Keratinocyte (primary cell): ENCODE data around the gene C2CD5. TPM values are rescaled to one million over a fixed set of nuclear protein-coding genes. Genes with fewer than 3 reads are reported as not detected.
"Not testable (repeated sequence)": the region's sequence is repeated elsewhere in the genome, so short reads cannot be mapped to it uniquely, and the experiment has no call there.

Experiments used
- DNase-seq: peaks from one replicate; pipeline ENCODE4 v3.0.0-alpha.2; 2011; ENCODE audit warnings: low read depth, missing footprints, low spot score
- FAIRE-seq: peaks from 2 replicates; lab custom pipeline; 2011; peaks lifted over from hg19 to GRCh38; lab: Jason Lieb, UNC
- H2AFZ ChIP-seq: 2 replicates; pipeline ENCODE4 v1.6.0; 2012; ENCODE audit warnings: low read length, control low read depth, inconsistent platforms; ENCODE audit not compliant: control insufficient read depth
- H3K27ac ChIP-seq: 2 replicates; pipeline ENCODE4 v1.5.1; 2011; ENCODE audit warnings: low read length; ENCODE audit not compliant: control insufficient read depth, insufficient read depth
- H3K27me3 ChIP-seq: 3 replicates; pipeline ENCODE4 v1.6.0; 2011; ENCODE audit warnings: low read length; ENCODE audit not compliant: control insufficient read depth, insufficient read depth; ENCODE audit errors: extremely low read depth
- H3K36me3 ChIP-seq, 2 experiments: 2 replicates in 1 of 2; 3 replicates in 1 of 2; pipeline ENCODE4 v1.5.1; 2011; ENCODE audit warnings: low read length in 2 of 2, mild to moderate bottlenecking in 1 of 2; ENCODE audit not compliant: control insufficient read depth in 2 of 2, insufficient read depth in 2 of 2; ENCODE audit errors: extremely low read depth in 1 of 2
- H3K4me1 ChIP-seq: 3 replicates; pipeline ENCODE4 v1.5.1; 2011; ENCODE audit warnings: low read length; ENCODE audit not compliant: control insufficient read depth, insufficient read depth; ENCODE audit errors: extremely low read depth
- H3K4me2 ChIP-seq: 3 replicates; pipeline ENCODE4 v1.6.0; 2011; ENCODE audit warnings: low read depth, low read length; ENCODE audit not compliant: control insufficient read depth, insufficient read depth; ENCODE audit errors: extremely low read depth
- H3K4me3 ChIP-seq, 3 experiments: fragments of 200-600 bp in 1 of 3; sonication (generic) in 1 of 3; 2 replicates in 2 of 3; 3 replicates in 1 of 3; pipeline ENCODE4 v1.5.1; 2011 to 2016; ENCODE audit warnings: low read length in 3 of 3, mild to moderate bottlenecking in 3 of 3, control low read depth in 2 of 3, inconsistent platforms in 1 of 3, low read depth in 1 of 3, mixed read lengths in 1 of 3, mixed run types in 1 of 3, moderate library complexity in 1 of 3; ENCODE audit not compliant: control insufficient read depth in 2 of 3, insufficient read depth in 2 of 3; ENCODE audit errors: extremely low read depth in 1 of 3
- H3K79me2 ChIP-seq: 2 replicates; pipeline ENCODE4 v1.6.0; 2012; ENCODE audit warnings: low read length; ENCODE audit not compliant: control insufficient read depth, insufficient read depth
- H3K9ac ChIP-seq: 3 replicates; pipeline ENCODE4 v1.6.0; 2011; ENCODE audit warnings: low read length; ENCODE audit not compliant: control insufficient read depth, insufficient read depth; ENCODE audit errors: extremely low read depth
- H3K9me1 ChIP-seq: 3 replicates; pipeline ENCODE4 v1.6.0; 2011; ENCODE audit warnings: low read length; ENCODE audit not compliant: control insufficient read depth, insufficient read depth; ENCODE audit errors: extremely low read depth
- H3K9me3 ChIP-seq: 2 replicates; pipeline ENCODE4 v1.5.1; 2012; ENCODE audit warnings: low read depth, low read length; ENCODE audit not compliant: control insufficient read depth
- H4K20me1 ChIP-seq: 3 replicates; pipeline ENCODE4 v1.6.0; 2011; ENCODE audit warnings: low read length; ENCODE audit not compliant: control insufficient read depth, insufficient read depth; ENCODE audit errors: extremely low read depth
- CTCF ChIP-seq, 3 experiments: IDR thresholded peaks in 1 of 3; conservative IDR thresholded peaks in 1 of 3; optimal IDR thresholded peaks in 1 of 3; 2 replicates in 2 of 3; 3 replicates in 1 of 3; pipeline versions ENCODE3 to v1.5.1; 2011; ENCODE audit warnings: low read length in 3 of 3, mild to moderate bottlenecking in 3 of 3, moderate library complexity in 2 of 3, control low read depth in 1 of 3, inconsistent platforms in 1 of 3; ENCODE audit not compliant: insufficient read depth in 2 of 3; ENCODE audit errors: extremely low read depth in 1 of 3
- EZH2 ChIP-seq: IDR thresholded peaks from one replicate; pipeline ENCODE4 v1.6.1; 2012; ENCODE audit warnings: inconsistent platforms, mild to moderate bottlenecking, low read length, moderate library complexity
- dilution Hi-C: fragments of 300-500 bp; cut with MboI; formaldehyde crosslinking; loops from one replicate; pipeline ENCODE4 v1.7.0; 2020; ENCODE audit warnings: low sequenced_read_pairs; ENCODE audit not compliant: extremely low pct_ligation_motif_present
- polyA plus RNA-seq, 5 experiments: library from polyadenylated mRNA; depleted of rRNA in 3 of 5; stranded (reverse) in 3 of 5; stranded (forward) in 1 of 5; unstranded in 1 of 5; fragments of >200 nt; gene quantifications; 1 replicate in 1 of 5; 2 replicates in 3 of 5; 3 replicates in 1 of 5; pipeline versions ENCODE4 v1.2.1 to v1.2.3, GENCODE V29; 2011 to 2012; ENCODE audit warnings: missing spikeins in 2 of 5, low read depth in 1 of 5, low replicate concordance in 1 of 5

Gene C2CD5
- polyA plus RNA-seq, 1 donor (not counting 4 experiments of a cell fraction or from before 2014, with no cell fraction given): 17.7 TPM

GRCh38 chr12:22491034-22491433, 53.3 kb downstream of the C2CD5 start:
- dilution Hi-C loops: loop anchor here (25.0 kb wide), 1 partner anchor 146 kb away; the partner anchor contains the start of gene ETNK1
- peaks cover 0 to 5% of the 10 kb centered on the region in 2 experiments for H3K36me3 ChIP-seq
- FAIRE-seq: no peak

GRCh38 chr12:22488478-22488877, 55.9 kb downstream of the C2CD5 start:
- DNase-seq (no peak), FAIRE-seq (no peak)
- dilution Hi-C loops: loop anchor here (25.0 kb wide), 1 partner anchor 149 kb away; the partner anchor contains the start of gene ETNK1
- Histone ChIP-seq H3K9me3 (no peaks in the 10 kb centered on the region), H3K36me3 (peaks cover 0 to 7% of the 10 kb centered on the region in 2 experiments), H4K20me1 (no peaks in the 10 kb centered on the region), H3K4me3 (no peak overlapping the region), H3K27me3 (no peaks in the 10 kb centered on the region), H3K27ac (no peak overlapping the region), H3K4me1 (no peaks in the 10 kb centered on the region), H2AFZ (no peak overlapping the region), H3K9ac (no peak overlapping the region), H3K9me1 (no peaks in the 10 kb centered on the region), H3K79me2 (no peaks in the 10 kb centered on the region), H3K4me2 (no peak overlapping the region)
- TF ChIP-seq CTCF (optimal IDR thresholded peaks at IDR 0.05 in 1 of 3, IDR thresholded peaks at IDR 0.05 in 1 of 3, conservative IDR thresholded peaks at IDR 0.05 in 1 of 3; ENCODE audit: extremely low read depth in 1 of 3, insufficient read depth in 2 of 3, low read length in 3 of 3) (no peak), EZH2 (no peak)

More at GRCh38 chr12:22491034-22491433, 53.3 kb downstream of the C2CD5 start:
- H2AFZ ChIP-seq: no peak overlapping the region
- H4K20me1 ChIP-seq: no peaks in the 10 kb centered on the region
- no peaks in the 10 kb centered on the region for H3K9me3 ChIP-seq
- H3K9ac ChIP-seq: no peak overlapping the region
- no peaks in the 10 kb centered on the region for H3K9me1 ChIP-seq
- TF ChIP-seq CTCF (optimal IDR thresholded peaks at IDR 0.05 in 1 of 3, IDR thresholded peaks at IDR 0.05 in 1 of 3, conservative IDR thresholded peaks at IDR 0.05 in 1 of 3; ENCODE audit: extremely low read depth in 1 of 3, insufficient read depth in 2 of 3, low read length in 3 of 3) (no peak), EZH2 (no peak)
- H3K27ac ChIP-seq: no peak overlapping the region
- H3K79me2 ChIP-seq: no peaks in the 10 kb centered on the region
- no peaks in the 10 kb centered on the region for H3K4me1 ChIP-seq
- no peaks in the 10 kb centered on the region for H3K27me3 ChIP-seq
- no peak overlapping the region for H3K4me2 ChIP-seq
- H3K4me3 ChIP-seq: no peak overlapping the region
- no peak for DNase-seq

- FAIRE-seq: not testable (repeated sequence)
These were observed 56.7 kb downstream of the C2CD5 start for GRCh38 chr12:22487683-22488082.

More at GRCh38 chr12:22487683-22488082, 56.7 kb downstream of the C2CD5 start:
- H3K4me3 ChIP-seq, H2AFZ ChIP-seq, H3K4me2 ChIP-seq, H3K9ac ChIP-seq, DNase-seq, H4K20me1 ChIP-seq, H3K27me3 ChIP-seq, H3K9me3 ChIP-seq, H3K9me1 ChIP-seq, H3K36me3 ChIP-seq, H3K79me2 ChIP-seq, H3K4me1 ChIP-seq, H3K27ac ChIP-seq: not testable (repeated sequence)
- dilution Hi-C loops: loop anchor here (25.0 kb wide), 1 partner anchor 150 kb away; the partner anchor contains the start of gene ETNK1
